Parathyroid adenoma (tissue), 2 donors: ENCODE measurements around the gene RRP1.

Experiments
- H2AFZ ChIP-seq: fragments of 300-600 bp; sonication (generic); one replicate; pipeline ENCODE4 v1.7.0; 2017; ENCODE audit warnings: antibody characterized with exemption, mild to moderate bottlenecking
- H3K27ac ChIP-seq: fragments of 300-600 bp; sonication (generic); one replicate; pipeline ENCODE4 v1.7.0; 2017
- H3K27me3 ChIP-seq: fragments of 300-600 bp; sonication (generic); one replicate; pipeline ENCODE4 v1.7.0; 2017; ENCODE audit warnings: low read length; ENCODE audit not compliant: control insufficient read depth, insufficient read depth
- H3K36me3 ChIP-seq: fragments of 300-600 bp; sonication (generic); one replicate; pipeline ENCODE4 v1.7.0; 2017; ENCODE audit warnings: low read length; ENCODE audit not compliant: control insufficient read depth, insufficient read depth
- H3K4me1 ChIP-seq: fragments of 300-600 bp; sonication (generic); one replicate; pipeline ENCODE4 v1.7.0; 2017; ENCODE audit warnings: control low read depth
- H3K4me2 ChIP-seq: fragments of 300-600 bp; sonication (generic); one replicate; pipeline ENCODE4 v1.7.0; 2017; ENCODE audit warnings: low read length
- H3K4me3 ChIP-seq: fragments of 300-600 bp; sonication (generic); one replicate; pipeline ENCODE4 v1.7.0; 2017; ENCODE audit warnings: low read depth, low read length
- H3K79me2 ChIP-seq: fragments of 300-600 bp; sonication (generic); one replicate; pipeline ENCODE4 v1.7.0; 2017; ENCODE audit warnings: control low read depth
- H3K9ac ChIP-seq: fragments of 300-600 bp; sonication (generic); one replicate; pipeline ENCODE4 v1.7.0; 2017; ENCODE audit warnings: mild to moderate bottlenecking
- H3K9me3 ChIP-seq: fragments of 300-600 bp; sonication (generic); one replicate; pipeline ENCODE4 v1.7.0; 2017; ENCODE audit warnings: low read length; ENCODE audit not compliant: control insufficient read depth
- TF ChIP-seq, protein P1 (sequence below): fragments of 300-600 bp; sonication (generic); IDR thresholded peaks from one replicate; pipeline ENCODE4 v1.7.0; 2017; ENCODE audit warnings: antibody characterized with exemption, mild to moderate bottlenecking
- donor health status: primary hyperparathyroidism.

RRP1 gene

DNA sequence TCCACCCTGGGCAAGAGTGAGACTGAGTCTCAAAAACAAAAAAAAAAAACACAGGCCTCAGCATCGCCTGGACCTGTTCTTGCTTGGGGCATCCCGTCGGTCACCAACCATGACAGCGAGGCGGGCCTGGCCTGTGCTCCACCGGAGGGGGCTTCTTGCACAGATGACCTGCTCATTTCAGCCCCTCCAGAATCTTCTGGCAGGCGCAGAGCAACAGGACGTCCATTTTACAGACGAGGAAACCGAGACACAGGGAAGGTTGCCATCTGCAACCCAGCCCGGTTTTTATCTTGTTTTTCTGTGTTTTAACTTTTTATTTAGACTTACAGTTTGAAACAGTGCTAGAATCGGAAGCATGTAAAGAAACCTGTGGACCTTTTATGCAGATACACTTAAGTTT is 14.2 kb upstream of the RRP1 start:
- peak overlapping the region; percentile 71 for H3K4me2 ChIP-seq
- H3K36me3 ChIP-seq = no peaks in the 10 kb centered on the region
- no peaks in the 10 kb centered on the region for H3K9me3 ChIP-seq
- H2AFZ ChIP-seq = no peak overlapping the region
- H3K9ac ChIP-seq = no peak overlapping the region
- H3K4me3 ChIP-seq = peak overlapping the region; percentile 87
- no peaks in the 10 kb centered on the region for H3K4me1 ChIP-seq
- no peak overlapping the region for H3K27ac ChIP-seq
- no peaks in the 10 kb centered on the region for H3K79me2 ChIP-seq
- H3K27me3 ChIP-seq = no peaks in the 10 kb centered on the region
- TF ChIP-seq, protein P1, sequence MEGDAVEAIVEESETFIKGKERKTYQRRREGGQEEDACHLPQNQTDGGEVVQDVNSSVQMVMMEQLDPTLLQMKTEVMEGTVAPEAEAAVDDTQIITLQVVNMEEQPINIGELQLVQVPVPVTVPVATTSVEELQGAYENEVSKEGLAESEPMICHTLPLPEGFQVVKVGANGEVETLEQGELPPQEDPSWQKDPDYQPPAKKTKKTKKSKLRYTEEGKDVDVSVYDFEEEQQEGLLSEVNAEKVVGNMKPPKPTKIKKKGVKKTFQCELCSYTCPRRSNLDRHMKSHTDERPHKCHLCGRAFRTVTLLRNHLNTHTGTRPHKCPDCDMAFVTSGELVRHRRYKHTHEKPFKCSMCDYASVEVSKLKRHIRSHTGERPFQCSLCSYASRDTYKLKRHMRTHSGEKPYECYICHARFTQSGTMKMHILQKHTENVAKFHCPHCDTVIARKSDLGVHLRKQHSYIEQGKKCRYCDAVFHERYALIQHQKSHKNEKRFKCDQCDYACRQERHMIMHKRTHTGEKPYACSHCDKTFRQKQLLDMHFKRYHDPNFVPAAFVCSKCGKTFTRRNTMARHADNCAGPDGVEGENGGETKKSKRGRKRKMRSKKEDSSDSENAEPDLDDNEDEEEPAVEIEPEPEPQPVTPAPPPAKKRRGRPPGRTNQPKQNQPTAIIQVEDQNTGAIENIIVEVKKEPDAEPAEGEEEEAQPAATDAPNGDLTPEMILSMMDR = no peak

DNA sequence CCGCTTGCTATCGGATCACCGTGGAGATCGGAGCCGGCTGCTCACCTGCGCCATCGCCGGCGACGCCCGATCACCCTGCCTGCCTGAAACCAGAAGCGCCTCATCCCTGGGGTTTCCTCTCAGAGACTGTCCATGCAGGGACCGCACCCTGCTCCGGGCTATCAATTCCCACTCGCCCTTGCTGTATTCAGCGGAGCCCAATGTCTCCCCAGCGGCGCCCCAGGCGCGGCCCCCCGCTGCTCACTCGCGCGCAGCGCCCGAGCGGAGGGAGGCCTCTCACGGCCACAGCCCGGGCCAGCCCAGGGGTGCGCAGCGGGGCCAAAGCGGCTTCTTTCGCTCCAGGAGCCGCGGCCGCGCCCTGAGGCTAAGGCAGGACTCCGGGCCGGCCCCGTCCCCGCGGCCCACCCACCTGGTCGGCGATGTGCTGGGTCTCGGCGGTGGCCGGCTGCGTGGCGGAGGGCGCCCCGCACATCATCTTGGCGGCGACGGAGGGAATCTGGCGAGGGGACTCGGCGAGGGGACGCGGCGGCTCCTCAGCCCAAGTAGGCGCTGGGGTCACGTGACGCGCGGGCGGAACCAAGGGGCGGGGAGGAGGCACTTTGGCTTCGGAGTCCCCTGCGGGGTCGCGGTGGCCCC is 13.5 kb upstream of the RRP1 start, which contains the start of gene CSTB:
TSS of gene CSTB (minus strand) at position 514 of the 636 bp plus-strand sequence. CDS start at position 475, 39 bp downstream.
- no peaks in the 10 kb centered on the region for H3K36me3 ChIP-seq
- peak within 1 kb of the TSS; percentile 85 for H2AFZ ChIP-seq
- H3K4me1 ChIP-seq = no peaks in the 10 kb centered on the region
- H3K27me3 ChIP-seq = no peaks in the 10 kb centered on the region
- H3K9me3 ChIP-seq = no peaks in the 10 kb centered on the region
- peak within 1 kb of the TSS; percentile 71 for H3K4me2 ChIP-seq
- peak within 1 kb of the TSS; percentile 87 for H3K4me3 ChIP-seq
- H3K79me2 ChIP-seq = no peaks in the 10 kb centered on the region
- TF ChIP-seq, protein P1 = no peak
- peak within 1 kb of the TSS; percentile 19 for H3K9ac ChIP-seq
- H3K27ac ChIP-seq = peak within 1 kb of the TSS; percentile 60

DNA sequence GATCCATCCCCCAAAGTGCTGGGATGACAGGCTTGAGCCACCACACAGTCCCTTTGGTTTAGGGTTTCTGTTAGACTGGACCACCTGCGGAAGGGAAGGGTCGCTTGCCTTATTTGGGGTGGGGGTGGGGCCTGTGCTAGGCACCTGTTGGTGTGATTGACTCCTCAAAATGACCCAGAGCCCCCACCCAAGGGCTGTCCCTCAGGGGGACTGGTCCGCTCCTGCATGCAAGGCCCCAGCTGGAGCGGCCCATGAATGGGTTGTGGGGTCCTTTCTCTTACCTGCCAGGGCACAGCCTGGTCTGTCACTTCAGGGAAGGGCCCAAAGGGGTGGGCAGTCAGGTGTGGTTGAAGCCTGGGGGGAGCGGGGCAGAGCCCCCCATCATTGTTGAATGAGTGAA is 11.4 kb upstream of the RRP1 start:
- Histone ChIP-seq H3K4me3 (no peak overlapping the region), H3K9ac (no peak overlapping the region), H3K36me3 (no peaks in the 10 kb centered on the region), H2AFZ (no peak overlapping the region), H3K79me2 (no peaks in the 10 kb centered on the region), H3K4me2 (no peak overlapping the region), H3K9me3 (no peaks in the 10 kb centered on the region), H3K4me1 (no peaks in the 10 kb centered on the region), H3K27me3 (no peaks in the 10 kb centered on the region), H3K27ac (no peak overlapping the region)
- TF ChIP-seq, protein P1 = no peak

DNA sequence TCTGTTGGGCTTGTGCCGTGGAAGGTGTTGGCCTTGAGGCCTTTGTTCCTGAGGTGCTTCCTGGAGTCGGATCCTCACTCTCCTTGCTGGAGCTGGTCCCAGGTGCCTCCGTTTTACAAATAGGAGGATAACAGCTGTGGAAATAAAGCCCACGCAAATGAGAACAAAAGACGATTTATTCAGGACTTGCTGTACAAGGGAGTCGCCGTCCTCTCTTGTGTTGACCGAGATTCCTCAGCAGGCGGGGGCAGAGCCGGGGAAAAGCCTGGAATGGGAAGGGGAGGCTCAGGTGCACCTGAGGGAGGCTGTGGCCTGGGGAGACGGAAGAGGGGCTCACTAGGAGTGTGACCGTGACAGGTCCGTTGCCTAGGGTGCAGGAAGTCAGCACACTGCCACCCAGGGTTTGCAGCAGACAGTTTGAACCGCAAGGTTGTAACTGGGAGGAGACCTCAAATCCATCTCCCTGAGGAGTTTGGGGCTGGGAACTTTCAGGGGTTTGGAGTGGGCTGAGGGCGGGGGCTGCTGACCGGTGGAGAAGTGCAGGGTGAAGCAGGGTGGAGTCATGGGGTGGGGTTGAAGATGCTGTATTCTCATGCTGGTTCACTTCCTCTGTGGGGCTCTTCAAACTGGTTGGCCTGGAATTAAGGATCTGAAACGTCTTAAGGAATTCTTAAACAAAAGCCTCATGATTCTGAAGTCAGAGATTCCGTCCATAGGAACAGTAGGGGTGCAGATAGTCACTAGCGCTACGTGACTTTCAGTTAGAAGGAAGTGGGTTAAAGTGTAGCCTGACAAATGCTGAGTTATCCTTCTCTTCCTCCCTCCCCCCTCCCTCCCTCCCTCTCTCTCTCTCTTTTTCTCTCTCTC is 10.7 kb upstream of the RRP1 start:
- Histone ChIP-seq H3K4me1 (no peaks in the 10 kb centered on the region), H3K4me2 (no peak overlapping the region), H3K9me3 (no peaks in the 10 kb centered on the region), H3K4me3 (no peak overlapping the region), H3K27me3 (no peaks in the 10 kb centered on the region), H3K79me2 (no peaks in the 10 kb centered on the region), H2AFZ (no peak overlapping the region), H3K36me3 (no peaks in the 10 kb centered on the region), H3K27ac (no peak overlapping the region), H3K9ac (no peak overlapping the region)
- TF ChIP-seq, protein P1 = no peak
